Right lobe of liver (tissue), 6 donors: ENCODE results near the gene NCR2. TPM values are rescaled to one million over a fixed set of nuclear protein-coding genes. Genes with fewer than 3 reads are reported as not detected.
A peak's percentile ranks its signal among the peaks of the same experiment; 100 is the strongest.

ENCODE experiments used
- ATAC-seq, 4 donors: fragments of 200-7000 bp; cut with Tn5 transposase; one replicate each; pipeline ENCODE4 v1.9.1; 2020; ENCODE audit warnings: mild to moderate bottlenecking in 4 of 4, moderate library complexity in 4 of 4
- DNase-seq, 3 donors: peaks; one replicate each; pipeline ENCODE4 v3.0.0-alpha.2; 2020
- H3K27ac ChIP-seq, 3 donors: fragments of 200-600 bp; one replicate each; pipeline ENCODE4 v1.8.0; 2022
- H3K27me3 ChIP-seq, 2 donors: fragments of 200-600 bp; one replicate each; pipeline ENCODE4 v1.8.0; 2022
- H3K36me3 ChIP-seq, 4 donors: fragments of 200-600 bp; sonication (generic) in 1 of 4; one replicate each; pipeline versions ENCODE4 v1.5.1 to v1.8.0; 2017 to 2022; ENCODE audit warnings: control low read depth in 1 of 4
- H3K4me1 ChIP-seq, 4 donors: fragments of 200-600 bp; sonication (generic) in 1 of 4; one replicate each; pipeline versions ENCODE4 v1.5.1 to v1.8.0; 2017 to 2022; ENCODE audit warnings: control low read depth in 1 of 4
- H3K4me3 ChIP-seq, 3 donors: fragments of 200-600 bp; one replicate each; pipeline ENCODE4 v1.8.0; 2022
- H3K9me3 ChIP-seq, 4 donors: fragments of 200-600 bp; sonication (generic) in 1 of 4; one replicate each; pipeline versions ENCODE4 v1.5.1 to v1.8.0; 2017 to 2022; ENCODE audit warnings: control low read depth in 1 of 4
- POLR2A ChIP-seq: fragments of 450-650 bp; IDR thresholded peaks from one replicate; pipeline ENCODE4 v1.6.1; 2017; ENCODE audit warnings: antibody characterized with exemption, mild to moderate bottlenecking
- WGBS: methylation state at CpG from one replicate; pipeline ENCODE4 v1.1.6; 2018; ENCODE audit warnings: low coverage, low lambda C conversion rate; ENCODE audit not compliant: insufficient coverage; ENCODE audit errors: missing lambda C conversion rate; 5-methylcytosine and 5-hydroxymethylcytosine counted together
- intact Hi-C, 2 donors: fragments of 100-400 bp; cut with DNase I; formaldehyde crosslinking; loops; one replicate each; pipeline versions ENCODE4 v1.11.2 to v1.14.1; 2022
- total RNA-seq, 6 experiments: library from RNA; depleted of rRNA in 2 of 6; stranded (reverse); fragments of >200 nt in 2 of 6; fragmentation: NEBNext Ultra II Directional in 3 of 6; extraction: Animal tissue kit (Norgen Biotek cat#: 25700) in 3 of 6; gene quantifications; one replicate each; pipeline versions ENCODE4 v1.1.0 to v1.2.4, GENCODE V29; 2016 to 2023
- TF ChIP-seq, protein P1 (sequence below), 4 donors: fragments of 200-600 bp in 3 of 4; fragments of 450-650 bp in 1 of 4; IDR thresholded peaks; one replicate each; pipeline versions ENCODE4 v1.5.1 to v1.8.0; 2016 to 2022; ENCODE audit warnings: antibody characterized with exemption in 4 of 4, mild to moderate bottlenecking in 2 of 4
- donor health status: DM: no; HTN: yes; CAD: no.
- donor health status: DM: no; HTN: no; CAD: no.
- donor health status: DM: no; HTN: no; CAD: no.
- donor health status: DM: no; HTN: yes; CAD: no.
- donor health status: DM: no; HTN: yes; CAD: no.

The NCR2 gene
- total RNA-seq, 6 experiments from 2014 or later = not detected

DNA sequence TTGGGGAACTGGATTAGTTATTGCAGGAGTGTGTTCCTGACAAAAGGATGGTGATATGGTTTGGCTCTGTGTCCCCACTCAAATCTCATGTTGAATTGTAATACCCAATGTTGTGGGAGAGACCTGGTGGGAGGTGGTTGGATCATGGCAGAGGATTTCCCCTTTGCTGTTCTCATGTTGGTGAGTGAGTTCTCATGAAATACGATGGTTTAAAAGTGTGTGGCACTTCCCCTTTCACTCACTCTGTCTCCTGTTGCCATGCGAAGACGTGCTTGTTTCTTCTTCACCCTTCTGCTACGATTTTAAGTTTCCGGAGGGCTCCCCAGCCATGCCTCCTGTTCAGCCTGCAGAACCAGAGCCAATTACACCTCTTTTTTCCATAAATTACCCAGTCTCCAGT lies 32.8 kb upstream of the NCR2 start:
- no peak overlapping the region for H3K4me3 ChIP-seq
- TF ChIP-seq POLR2A = no peak
- TF ChIP-seq, protein P1, sequence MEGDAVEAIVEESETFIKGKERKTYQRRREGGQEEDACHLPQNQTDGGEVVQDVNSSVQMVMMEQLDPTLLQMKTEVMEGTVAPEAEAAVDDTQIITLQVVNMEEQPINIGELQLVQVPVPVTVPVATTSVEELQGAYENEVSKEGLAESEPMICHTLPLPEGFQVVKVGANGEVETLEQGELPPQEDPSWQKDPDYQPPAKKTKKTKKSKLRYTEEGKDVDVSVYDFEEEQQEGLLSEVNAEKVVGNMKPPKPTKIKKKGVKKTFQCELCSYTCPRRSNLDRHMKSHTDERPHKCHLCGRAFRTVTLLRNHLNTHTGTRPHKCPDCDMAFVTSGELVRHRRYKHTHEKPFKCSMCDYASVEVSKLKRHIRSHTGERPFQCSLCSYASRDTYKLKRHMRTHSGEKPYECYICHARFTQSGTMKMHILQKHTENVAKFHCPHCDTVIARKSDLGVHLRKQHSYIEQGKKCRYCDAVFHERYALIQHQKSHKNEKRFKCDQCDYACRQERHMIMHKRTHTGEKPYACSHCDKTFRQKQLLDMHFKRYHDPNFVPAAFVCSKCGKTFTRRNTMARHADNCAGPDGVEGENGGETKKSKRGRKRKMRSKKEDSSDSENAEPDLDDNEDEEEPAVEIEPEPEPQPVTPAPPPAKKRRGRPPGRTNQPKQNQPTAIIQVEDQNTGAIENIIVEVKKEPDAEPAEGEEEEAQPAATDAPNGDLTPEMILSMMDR (IDR thresholded peaks at IDR 0.05) = no peak
- H3K36me3 ChIP-seq = no peaks in the 10 kb centered on the region
- DNase-seq (no peak), ATAC-seq (peak in 1 of 4 donors; percentile 23)
- no peaks in the 10 kb centered on the region for H3K4me1 ChIP-seq
- H3K27ac ChIP-seq = no peak overlapping the region
- no peaks in the 10 kb centered on the region for H3K9me3 ChIP-seq
- intact Hi-C loops = no loop called here
- peaks cover 0 to 5% of the 10 kb centered on the region in 2 donors for H3K27me3 ChIP-seq
- WGBS = 32% methylated on average over 4 of the region's 5 CpGs

DNA sequence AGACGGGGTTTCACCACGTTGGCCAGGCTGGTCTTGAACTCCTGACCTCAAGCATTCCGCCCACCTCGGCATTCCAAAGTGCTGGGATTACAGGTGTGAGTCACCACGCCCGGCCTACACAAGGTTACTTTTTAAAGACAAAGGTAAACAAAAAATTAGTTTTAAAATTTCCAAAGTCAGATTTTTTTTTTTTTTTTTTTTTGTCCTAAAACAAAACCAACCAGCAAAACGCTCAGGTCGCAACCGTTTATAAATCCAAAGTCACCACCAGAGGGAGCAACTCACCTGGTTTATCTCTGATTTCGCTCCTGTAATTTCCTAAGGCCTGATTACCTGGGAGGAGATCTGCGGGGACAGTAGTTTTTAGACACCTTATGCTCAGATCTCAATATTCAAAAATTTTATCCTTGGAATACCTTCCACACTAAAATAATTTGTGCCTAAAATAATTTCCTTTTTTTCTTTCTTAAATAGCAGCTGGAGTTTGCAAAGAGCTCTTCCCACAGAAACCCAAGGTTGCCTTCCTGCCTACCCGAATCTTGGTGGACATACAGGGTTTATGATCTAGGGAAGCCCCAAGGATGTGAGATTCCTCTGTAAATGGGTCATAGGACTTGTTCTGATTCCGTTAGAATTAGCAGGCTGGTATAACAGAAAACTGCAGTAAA lies 29.1 kb upstream of the NCR2 start:
- DNase-seq = no peak
- Histone ChIP-seq H3K4me3 (no peak overlapping the region), H3K27ac (no peak overlapping the region), H3K27me3 (no peaks in the 10 kb centered on the region), H3K9me3 (no peaks in the 10 kb centered on the region), H3K36me3 (no peaks in the 10 kb centered on the region), H3K4me1 (no peaks in the 10 kb centered on the region)
- WGBS = 14% methylated on average over 13 of the region's 13 CpGs
- intact Hi-C loops = no loop called here
- ATAC-seq = peak; percentile 73 to 85 (median 79)
- TF ChIP-seq, protein P1 (IDR thresholded peaks at IDR 0.05) = peak; percentile 53 to 65 (median 60)
- no peak for TF ChIP-seq POLR2A

DNA sequence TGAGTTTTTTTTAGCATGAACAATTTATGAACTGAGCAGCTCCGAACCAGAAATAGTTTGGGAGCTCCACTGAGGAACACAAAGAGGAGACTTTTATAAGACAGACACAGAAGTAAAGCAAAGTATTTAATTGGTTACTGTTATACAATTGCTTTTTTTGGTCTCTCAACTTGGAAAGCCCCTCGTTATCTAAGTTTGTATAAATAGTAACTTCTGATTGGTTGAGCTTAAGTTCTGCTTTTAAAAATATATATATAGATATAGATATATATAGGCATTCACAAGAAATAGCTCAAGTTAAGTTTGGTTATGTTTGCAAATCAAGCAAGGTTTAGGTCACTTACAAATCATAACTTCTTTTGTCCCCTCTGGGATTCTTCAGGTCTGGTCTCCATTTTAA lies 20.2 kb upstream of the NCR2 start:
- no peaks in the 10 kb centered on the region for H3K36me3 ChIP-seq
- peaks cover 0 to 15% of the 10 kb centered on the region in 2 donors for H3K27me3 ChIP-seq
- ATAC-seq (no peak), DNase-seq (no peak)
- intact Hi-C loops = no loop called here
- no peaks in the 10 kb centered on the region for H3K9me3 ChIP-seq
- H3K4me1 ChIP-seq = no peaks in the 10 kb centered on the region
- WGBS = 28% methylated on average over 2 of the region's 2 CpGs
- H3K27ac ChIP-seq = no peak overlapping the region
- no peak for TF ChIP-seq POLR2A
- TF ChIP-seq, protein P1 (IDR thresholded peaks at IDR 0.05) = no peak
- H3K4me3 ChIP-seq = no peak overlapping the region

DNA sequence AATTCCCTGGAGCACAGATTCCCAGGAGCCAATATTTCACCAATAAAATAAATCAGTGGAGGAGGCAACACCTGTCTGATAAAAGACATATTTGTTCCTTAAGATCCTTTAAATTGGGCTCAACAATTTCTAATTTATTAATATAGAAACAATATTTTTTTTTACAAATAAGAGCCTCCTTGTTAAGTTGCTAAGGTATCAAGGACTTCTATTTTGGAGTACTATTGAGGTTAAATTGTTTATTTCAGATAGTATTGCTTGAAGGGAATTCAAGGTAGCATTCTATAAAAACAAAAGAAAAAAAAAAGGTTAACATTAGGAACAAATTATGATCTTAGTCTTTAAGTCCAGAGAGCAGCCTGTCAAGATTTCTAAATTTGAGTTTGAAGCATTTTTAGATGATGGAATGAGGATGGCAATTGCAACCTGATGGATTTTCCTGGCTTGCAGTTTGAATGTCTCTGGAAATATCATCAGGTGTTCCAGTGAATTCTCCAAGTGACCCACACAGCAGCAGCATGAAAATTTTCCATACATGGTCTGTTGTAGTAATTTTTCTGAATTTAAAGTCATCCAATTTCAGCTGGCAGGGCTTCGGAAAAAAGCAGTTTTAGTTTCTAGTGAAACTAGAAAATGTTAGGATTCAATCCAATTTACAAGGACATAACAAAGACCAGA lies 19.3 kb upstream of the NCR2 start:
- intact Hi-C loops = no loop called here
- Histone ChIP-seq H3K4me1 (no peaks in the 10 kb centered on the region), H3K36me3 (no peaks in the 10 kb centered on the region), H3K9me3 (no peaks in the 10 kb centered on the region), H3K4me3 (no peak overlapping the region), H3K27ac (no peak overlapping the region), H3K27me3 (peaks cover 0 to 15% of the 10 kb centered on the region in 2 donors)
- 25% methylated on average over 1 of the region's 1 CpG for WGBS
- TF ChIP-seq, protein P1 (IDR thresholded peaks at IDR 0.05) = no peak
- TF ChIP-seq POLR2A = no peak
- no peak for ATAC-seq
- DNase-seq = no peak
